ENCODE results near the gene PDE5A.

The PDE5A gene

GRCh38 chr4:119521268-119521667, 107.3 kb downstream of the PDE5A start:
- no peak for DNase-seq (ENCODE audit: low spot score)

- no peak for DNase-seq (ENCODE audit: low spot score)
These were observed 109.6 kb downstream of the PDE5A start for GRCh38 chr4:119518915-119519410.

- DNase-seq (ENCODE audit: low spot score): no peak
These were observed 110.2 kb downstream of the PDE5A start for GRCh38 chr4:119518230-119518892.

- no peak for DNase-seq (ENCODE audit: low spot score)
These were observed 111.0 kb downstream of the PDE5A start for GRCh38 chr4:119517361-119518229.

- DNase-seq (ENCODE audit: low spot score): no peak
These were observed 116.2 kb downstream of the PDE5A start for GRCh38 chr4:119512398-119512797.

GRCh38 chr4:119510395-119511149, 118.0 kb downstream of the PDE5A start:
- no peak for DNase-seq (ENCODE audit: low spot score)

GRCh38 chr4:119508281-119508680, 120.3 kb downstream of the PDE5A start:
- DNase-seq (ENCODE audit: low spot score): no peak

- no peak for DNase-seq (ENCODE audit: low spot score)
These were observed 121.8 kb downstream of the PDE5A start for GRCh38 chr4:119506806-119507205.

GRCh38 chr4:119504616-119505015, 124.0 kb downstream of the PDE5A start:
- DNase-seq (ENCODE audit: low spot score): no peak

GRCh38 chr4:119501740-119502139, 126.9 kb downstream of the PDE5A start:
- DNase-seq (ENCODE audit: low spot score): no peak

GRCh38 chr4:119498527-119498926, 130.1 kb downstream of the PDE5A start:
- DNase-seq (ENCODE audit: low spot score): no peak

GRCh38 chr4:119493886-119494285, 134.7 kb downstream of the PDE5A start:
- no peak for DNase-seq (ENCODE audit: low spot score)

GRCh38 chr4:119493419-119493818, 135.2 kb downstream of the PDE5A start:
- no peak for DNase-seq (ENCODE audit: low spot score)

- DNase-seq (ENCODE audit: low spot score): no peak
These were observed 138.3 kb downstream of the PDE5A start for GRCh38 chr4:119490335-119490734.

GRCh38 chr4:119489305-119489704, 139.3 kb downstream of the PDE5A start:
- DNase-seq (ENCODE audit: low spot score): no peak

- no peak for DNase-seq (ENCODE audit: low spot score)
These were observed 148.3 kb downstream of the PDE5A start for GRCh38 chr4:119480331-119480730.

GRCh38 chr4:119479835-119480234, 148.8 kb downstream of the PDE5A start:
- DNase-seq (ENCODE audit: low spot score): no peak

GRCh38 chr4:119479180-119479808, 149.3 kb downstream of the PDE5A start:
- no peak for DNase-seq (ENCODE audit: low spot score)

GRCh38 chr4:119478446-119479179, 150.0 kb downstream of the PDE5A start:
- no peak for DNase-seq (ENCODE audit: low spot score)

GRCh38 chr4:119477412-119478053, 151.1 kb downstream of the PDE5A start:
- DNase-seq (ENCODE audit: low spot score): no peak

GRCh38 chr4:119471259-119471658, 157.3 kb downstream of the PDE5A start:
- no peak for DNase-seq (ENCODE audit: low spot score)
